Superior temporal gyrus (tissue), 1 donor: Measurements from ENCODE around the gene COL11A2.
A peak's percentile ranks its signal among the peaks of the same experiment; 100 is the strongest.

Source experiments
- DNase-seq: peaks from one replicate; pipeline ENCODE4 v3.0.0-alpha.2; 2016; ENCODE audit errors: extremely low spot score

COL11A2 gene

GRCh38 chr6:33206864-33207551 is 14.7 kb upstream of the COL11A2 start:
- DNase-seq = no peak

- DNase-seq = no peak
These were observed 14.0 kb upstream of the COL11A2 start for GRCh38 chr6:33206027-33206863.

GRCh38 chr6:33205191-33206026 is 13.1 kb upstream of the COL11A2 start:
- no peak for DNase-seq

GRCh38 chr6:33204415-33205190 is 12.3 kb upstream of the COL11A2 start, which contains the start of gene HSD17B8:
Gene HSD17B8 (plus strand): TSS chr6:33204655. CDS start chr6:33204669, 14 bp downstream.
- DNase-seq = peak; percentile 95

GRCh38 chr6:33204165-33204414 is 11.8 kb upstream of the COL11A2 start:
- DNase-seq = no peak

GRCh38 chr6:33203443-33204164 is 11.3 kb upstream of the COL11A2 start:
- DNase-seq = no peak

- no peak for DNase-seq
These were observed 10.5 kb upstream of the COL11A2 start for GRCh38 chr6:33202799-33203198.

GRCh38 chr6:33201935-33202334 is 9.7 kb upstream of the COL11A2 start:
- DNase-seq = no peak

GRCh38 chr6:33201147-33201545 is 8.9 kb upstream of the COL11A2 start:
- DNase-seq = no peak

- DNase-seq = peak; percentile 99
These were observed 8.2 kb upstream of the COL11A2 start, which contains the start of the genes RXRB and SLC39A7 for GRCh38 chr6:33200219-33201146. Gene RXRB (minus strand): TSS chr6:33200665. CDS start chr6:33200476, 189 bp downstream. Gene SLC39A7 (plus strand): TSS chr6:33200867. CDS start chr6:33201246, 379 bp downstream.

GRCh38 chr6:33199687-33200218 is 7.5 kb upstream of the COL11A2 start:
- DNase-seq = no peak

GRCh38 chr6:33198853-33199436 is 6.7 kb upstream of the COL11A2 start:
- DNase-seq = no peak

- no peak for DNase-seq
These were observed 6.0 kb upstream of the COL11A2 start for GRCh38 chr6:33198159-33198852.

GRCh38 chr6:33197431-33198048 is 5.3 kb upstream of the COL11A2 start:
- peak; percentile 84 for DNase-seq

- DNase-seq = no peak
These were observed 3.3 kb upstream of the COL11A2 start for GRCh38 chr6:33195304-33196165.

GRCh38 chr6:33194431-33194979 is 2.2 kb upstream of the COL11A2 start:
- no peak for DNase-seq

GRCh38 chr6:33193619-33194018 is 1.4 kb upstream of the COL11A2 start:
- no peak for DNase-seq
